A549 (cell line): ENCODE results near the gene HSH2D.

Experiments used
- BHLHE40 ChIP-seq: IDR thresholded peaks from 2 replicates; pipeline ENCODE4 v1.6.1; 2012; ENCODE audit warnings: low read depth, low read length, inconsistent platforms
- MYC ChIP-seq: IDR thresholded peaks from 2 replicates; pipeline ENCODE4 v1.6.1; 2012; ENCODE audit warnings: mild to moderate bottlenecking, inconsistent platforms, low read length, improper control_type of control experiment, borderline replicate concordance
- SMC3 ChIP-seq: fragments of >200 bp; sonication (Bioruptor Twin); formaldehyde crosslinking; IDR thresholded peaks from 3 replicates; pipeline ENCODE4 v1.6.1; 2018; ENCODE audit warnings: inconsistent platforms
- TF ChIP-seq, protein P1 (sequence below): fragments of >200 bp; sonication (Bioruptor Twin); formaldehyde crosslinking; IDR thresholded peaks from 3 replicates; pipeline ENCODE4 v1.5.1; 2016
- TF ChIP-seq, protein P2 (sequence below): fragments of 250-450 bp; sonication (Bioruptor Pico); IDR thresholded peaks from 2 replicates; pipeline ENCODE4 v1.5.0; 2021; ENCODE audit warnings: mild to moderate bottlenecking, moderate library complexity, borderline replicate concordance
- TF ChIP-seq, protein P3 (sequence below): fragments of 200-600 bp; sonication (generic); IDR thresholded peaks from 2 replicates; pipeline ENCODE4 v1.6.1; 2016; ENCODE audit warnings: antibody characterized with exemption, mild to moderate bottlenecking, moderate library complexity

DNA sequence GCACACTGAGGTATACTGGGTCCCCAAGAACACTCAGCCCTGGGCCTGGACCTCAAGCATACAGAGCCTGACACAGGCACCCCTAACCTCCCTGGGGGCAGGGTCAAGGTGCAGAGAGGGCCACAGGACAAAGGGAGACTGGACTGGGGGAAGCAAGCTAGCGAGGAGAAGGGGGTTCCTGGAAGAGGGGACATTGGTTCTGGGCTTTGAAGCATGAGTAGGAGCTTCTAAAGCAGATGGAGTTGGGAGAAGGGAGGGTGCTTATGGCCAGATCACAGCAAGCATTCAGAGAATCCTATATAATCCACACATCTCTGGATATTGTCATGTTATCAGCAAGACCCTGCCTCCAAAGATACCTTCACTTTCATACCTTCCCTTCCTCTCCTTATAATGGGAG, 26.6 kb downstream of the HSH2D start:
- TF ChIP-seq, protein P1, sequence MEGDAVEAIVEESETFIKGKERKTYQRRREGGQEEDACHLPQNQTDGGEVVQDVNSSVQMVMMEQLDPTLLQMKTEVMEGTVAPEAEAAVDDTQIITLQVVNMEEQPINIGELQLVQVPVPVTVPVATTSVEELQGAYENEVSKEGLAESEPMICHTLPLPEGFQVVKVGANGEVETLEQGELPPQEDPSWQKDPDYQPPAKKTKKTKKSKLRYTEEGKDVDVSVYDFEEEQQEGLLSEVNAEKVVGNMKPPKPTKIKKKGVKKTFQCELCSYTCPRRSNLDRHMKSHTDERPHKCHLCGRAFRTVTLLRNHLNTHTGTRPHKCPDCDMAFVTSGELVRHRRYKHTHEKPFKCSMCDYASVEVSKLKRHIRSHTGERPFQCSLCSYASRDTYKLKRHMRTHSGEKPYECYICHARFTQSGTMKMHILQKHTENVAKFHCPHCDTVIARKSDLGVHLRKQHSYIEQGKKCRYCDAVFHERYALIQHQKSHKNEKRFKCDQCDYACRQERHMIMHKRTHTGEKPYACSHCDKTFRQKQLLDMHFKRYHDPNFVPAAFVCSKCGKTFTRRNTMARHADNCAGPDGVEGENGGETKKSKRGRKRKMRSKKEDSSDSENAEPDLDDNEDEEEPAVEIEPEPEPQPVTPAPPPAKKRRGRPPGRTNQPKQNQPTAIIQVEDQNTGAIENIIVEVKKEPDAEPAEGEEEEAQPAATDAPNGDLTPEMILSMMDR = no peak
- TF ChIP-seq, protein P2, sequence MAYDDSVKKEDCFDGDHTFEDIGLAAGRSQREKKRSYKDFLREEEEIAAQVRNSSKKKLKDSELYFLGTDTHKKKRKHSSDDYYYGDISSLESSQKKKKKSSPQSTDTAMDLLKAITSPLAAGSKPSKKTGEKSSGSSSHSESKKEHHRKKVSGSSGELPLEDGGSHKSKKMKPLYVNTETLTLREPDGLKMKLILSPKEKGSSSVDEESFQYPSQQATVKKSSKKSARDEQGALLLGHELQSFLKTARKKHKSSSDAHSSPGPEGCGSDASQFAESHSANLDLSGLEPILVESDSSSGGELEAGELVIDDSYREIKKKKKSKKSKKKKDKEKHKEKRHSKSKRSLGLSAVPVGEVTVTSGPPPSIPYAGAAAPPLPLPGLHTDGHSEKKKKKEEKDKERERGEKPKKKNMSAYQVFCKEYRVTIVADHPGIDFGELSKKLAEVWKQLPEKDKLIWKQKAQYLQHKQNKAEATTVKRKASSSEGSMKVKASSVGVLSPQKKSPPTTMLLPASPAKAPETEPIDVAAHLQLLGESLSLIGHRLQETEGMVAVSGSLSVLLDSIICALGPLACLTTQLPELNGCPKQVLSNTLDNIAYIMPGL (CRISPR knock-in tag) = no peak
- TF ChIP-seq BHLHE40 (no peak), MYC (no peak), SMC3 (no peak)
- TF ChIP-seq, protein P3, sequence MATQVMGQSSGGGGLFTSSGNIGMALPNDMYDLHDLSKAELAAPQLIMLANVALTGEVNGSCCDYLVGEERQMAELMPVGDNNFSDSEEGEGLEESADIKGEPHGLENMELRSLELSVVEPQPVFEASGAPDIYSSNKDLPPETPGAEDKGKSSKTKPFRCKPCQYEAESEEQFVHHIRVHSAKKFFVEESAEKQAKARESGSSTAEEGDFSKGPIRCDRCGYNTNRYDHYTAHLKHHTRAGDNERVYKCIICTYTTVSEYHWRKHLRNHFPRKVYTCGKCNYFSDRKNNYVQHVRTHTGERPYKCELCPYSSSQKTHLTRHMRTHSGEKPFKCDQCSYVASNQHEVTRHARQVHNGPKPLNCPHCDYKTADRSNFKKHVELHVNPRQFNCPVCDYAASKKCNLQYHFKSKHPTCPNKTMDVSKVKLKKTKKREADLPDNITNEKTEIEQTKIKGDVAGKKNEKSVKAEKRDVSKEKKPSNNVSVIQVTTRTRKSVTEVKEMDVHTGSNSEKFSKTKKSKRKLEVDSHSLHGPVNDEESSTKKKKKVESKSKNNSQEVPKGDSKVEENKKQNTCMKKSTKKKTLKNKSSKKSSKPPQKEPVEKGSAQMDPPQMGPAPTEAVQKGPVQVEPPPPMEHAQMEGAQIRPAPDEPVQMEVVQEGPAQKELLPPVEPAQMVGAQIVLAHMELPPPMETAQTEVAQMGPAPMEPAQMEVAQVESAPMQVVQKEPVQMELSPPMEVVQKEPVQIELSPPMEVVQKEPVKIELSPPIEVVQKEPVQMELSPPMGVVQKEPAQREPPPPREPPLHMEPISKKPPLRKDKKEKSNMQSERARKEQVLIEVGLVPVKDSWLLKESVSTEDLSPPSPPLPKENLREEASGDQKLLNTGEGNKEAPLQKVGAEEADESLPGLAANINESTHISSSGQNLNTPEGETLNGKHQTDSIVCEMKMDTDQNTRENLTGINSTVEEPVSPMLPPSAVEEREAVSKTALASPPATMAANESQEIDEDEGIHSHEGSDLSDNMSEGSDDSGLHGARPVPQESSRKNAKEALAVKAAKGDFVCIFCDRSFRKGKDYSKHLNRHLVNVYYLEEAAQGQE = no peak
